ENCODE results near the gene EFHC2. TPM values are rescaled to one million over a fixed set of nuclear protein-coding genes. Genes with fewer than 3 reads are reported as not detected.

Gene EFHC2
- total RNA-seq, 1 donor from 2014 or later: not detected

- Histone ChIP-seq H3K4me2 (ENCODE audit: low read length) (no peak overlapping the region), H3K4me3 (ENCODE audit: insufficient read depth, low read depth, low read length) (no peak overlapping the region), H2AFZ (ENCODE audit: low read depth, low read length) (no peak overlapping the region), H3K36me3 (ENCODE audit: insufficient read depth, low read length) (no peaks in the 10 kb centered on the region), H3K4me1 (ENCODE audit: insufficient read depth, low read length) (no peaks in the 10 kb centered on the region), H3K27me3 (ENCODE audit: insufficient read depth, low read length) (no peaks in the 10 kb centered on the region), H4K20me1 (ENCODE audit: insufficient read depth, low read length) (no peaks in the 10 kb centered on the region), H3K9ac (ENCODE audit: low read length) (no peak overlapping the region), H3K79me2 (ENCODE audit: insufficient read depth, low read length) (no peaks in the 10 kb centered on the region), H3K27ac (ENCODE audit: low read depth, low read length) (no peak overlapping the region), H3K9me3 (ENCODE audit: insufficient read depth, low read depth, low read length) (no peaks in the 10 kb centered on the region)
- Mint-ChIP-seq H3K36me3 (ENCODE audit: low read depth, unreplicated experiment) (no peaks in the 10 kb centered on the region), H3K4me3 (ENCODE audit: unreplicated experiment) (no peak overlapping the region), H3K9me3 (ENCODE audit: unreplicated experiment) (peaks cover 2% of the 10 kb centered on the region), H3K4me1 (ENCODE audit: low read depth, unreplicated experiment) (no peaks in the 10 kb centered on the region), H3K27ac (ENCODE audit: unreplicated experiment) (no peak overlapping the region), H3K27me3 (ENCODE audit: low read depth, unreplicated experiment) (no peaks in the 10 kb centered on the region)
- FAIRE-seq: no peak
- no peak for DNase-seq (ENCODE audit: low read depth)
- TF ChIP-seq EZH2 (IDR thresholded peaks at IDR 0.05; ENCODE audit: insufficient read depth, low read length): no peak
Observed at GRCh38 chrX:44227991-44228390, 115.5 kb downstream of the EFHC2 start.

- Histone ChIP-seq H3K4me3 (ENCODE audit: insufficient read depth, low read depth, low read length) (no peak overlapping the region), H3K4me2 (ENCODE audit: low read length) (no peak overlapping the region), H3K36me3 (ENCODE audit: insufficient read depth, low read length) (no peaks in the 10 kb centered on the region), H3K27me3 (ENCODE audit: insufficient read depth, low read length) (no peaks in the 10 kb centered on the region), H2AFZ (ENCODE audit: low read depth, low read length) (no peak overlapping the region), H3K9ac (ENCODE audit: low read length) (no peak overlapping the region), H3K79me2 (ENCODE audit: insufficient read depth, low read length) (no peaks in the 10 kb centered on the region), H3K4me1 (ENCODE audit: insufficient read depth, low read length) (no peaks in the 10 kb centered on the region), H4K20me1 (ENCODE audit: insufficient read depth, low read length) (no peaks in the 10 kb centered on the region), H3K9me3 (ENCODE audit: insufficient read depth, low read depth, low read length) (no peaks in the 10 kb centered on the region), H3K27ac (ENCODE audit: low read depth, low read length) (no peak overlapping the region)
- TF ChIP-seq CTCF (IDR thresholded peaks at IDR 0.05; ENCODE audit: insufficient read depth, low read depth, low read length): no peak
- TF ChIP-seq EZH2 (IDR thresholded peaks at IDR 0.05; ENCODE audit: insufficient read depth, low read length): no peak
- no peak overlapping the region for H3K4me3 Mint-ChIP-seq (ENCODE audit: unreplicated experiment)
- H3K27me3 Mint-ChIP-seq (ENCODE audit: low read depth, unreplicated experiment): no peaks in the 10 kb centered on the region
- H3K9me3 Mint-ChIP-seq (ENCODE audit: unreplicated experiment): peaks cover 2% of the 10 kb centered on the region
- peak; percentile 34 for FAIRE-seq
- DNase-seq (ENCODE audit: low read depth): no peak
- no peaks in the 10 kb centered on the region for H3K36me3 Mint-ChIP-seq (ENCODE audit: low read depth, unreplicated experiment)
- no peaks in the 10 kb centered on the region for H3K4me1 Mint-ChIP-seq (ENCODE audit: low read depth, unreplicated experiment)
- no peak overlapping the region for H3K27ac Mint-ChIP-seq (ENCODE audit: unreplicated experiment)
Observed at GRCh38 chrX:44225667-44226066, 117.8 kb downstream of the EFHC2 start.

GRCh38 chrX:44224760-44225159 lies 118.7 kb downstream of the EFHC2 start:
- Histone ChIP-seq H2AFZ (ENCODE audit: low read depth, low read length) (no peak overlapping the region), H4K20me1 (ENCODE audit: insufficient read depth, low read length) (no peaks in the 10 kb centered on the region), H3K27ac (ENCODE audit: low read depth, low read length) (no peak overlapping the region), H3K4me1 (ENCODE audit: insufficient read depth, low read length) (no peaks in the 10 kb centered on the region), H3K9me3 (ENCODE audit: insufficient read depth, low read depth, low read length) (no peaks in the 10 kb centered on the region), H3K27me3 (ENCODE audit: insufficient read depth, low read length) (no peaks in the 10 kb centered on the region), H3K4me2 (ENCODE audit: low read length) (no peak overlapping the region), H3K4me3 (ENCODE audit: insufficient read depth, low read depth, low read length) (no peak overlapping the region), H3K79me2 (ENCODE audit: insufficient read depth, low read length) (no peaks in the 10 kb centered on the region), H3K9ac (ENCODE audit: low read length) (no peak overlapping the region), H3K36me3 (ENCODE audit: insufficient read depth, low read length) (no peaks in the 10 kb centered on the region)
- FAIRE-seq: no peak
- H3K4me3 Mint-ChIP-seq (ENCODE audit: unreplicated experiment): no peak overlapping the region
- H3K9me3 Mint-ChIP-seq (ENCODE audit: unreplicated experiment): peaks cover 2% of the 10 kb centered on the region
- DNase-seq (ENCODE audit: low read depth): no peak
- H3K27me3 Mint-ChIP-seq (ENCODE audit: low read depth, unreplicated experiment): no peaks in the 10 kb centered on the region
- H3K4me1 Mint-ChIP-seq (ENCODE audit: low read depth, unreplicated experiment): no peaks in the 10 kb centered on the region
- H3K27ac Mint-ChIP-seq (ENCODE audit: unreplicated experiment): no peak overlapping the region
- no peaks in the 10 kb centered on the region for H3K36me3 Mint-ChIP-seq (ENCODE audit: low read depth, unreplicated experiment)
- TF ChIP-seq CTCF (IDR thresholded peaks at IDR 0.05; ENCODE audit: insufficient read depth, low read depth, low read length) (no peak), EZH2 (IDR thresholded peaks at IDR 0.05; ENCODE audit: insufficient read depth, low read length) (no peak)

All from astrocyte (in vitro differentiated cells and primary cell).